GM21825 (cell line): ENCODE results near the gene CHID1.

ENCODE experiments used
- ATAC-seq: cut with Tn5 transposase; IDR thresholded peaks from one replicate; pipeline ENCODE4 v1.9.1; 2021; ENCODE audit warnings: mild to moderate bottlenecking, moderate library complexity; ENCODE audit not compliant: unreplicated experiment

CHID1 gene

GRCh38 chr11:889257-889656 is 21.4 kb downstream of the CHID1 start:
- no peak for ATAC-seq

GRCh38 chr11:888310-889212 is 22.0 kb downstream of the CHID1 start:
- ATAC-seq = no peak

- no peak for ATAC-seq
Observed at GRCh38 chr11:887589-887988, 23.0 kb downstream of the CHID1 start.

GRCh38 chr11:886568-886967 is 24.0 kb downstream of the CHID1 start:
- no peak for ATAC-seq

- ATAC-seq = no peak
Observed at GRCh38 chr11:884578-885070, 26.0 kb downstream of the CHID1 start.

- ATAC-seq = no peak
Observed at GRCh38 chr11:883527-883926, 27.1 kb downstream of the CHID1 start.

- ATAC-seq = no peak
Observed at GRCh38 chr11:882596-882995, 28.0 kb downstream of the CHID1 start.

- no peak for ATAC-seq
Observed at GRCh38 chr11:880447-880846, 30.2 kb downstream of the CHID1 start.

GRCh38 chr11:877565-877964 is 33.0 kb downstream of the CHID1 start:
- no peak for ATAC-seq

- ATAC-seq = no peak
Observed at GRCh38 chr11:876545-876944, 34.1 kb downstream of the CHID1 start.

GRCh38 chr11:875769-876301 is 34.8 kb downstream of the CHID1 start:
- no peak for ATAC-seq

- no peak for ATAC-seq
Observed at GRCh38 chr11:875203-875602, 35.4 kb downstream of the CHID1 start.

GRCh38 chr11:873706-874105 is 36.9 kb downstream of the CHID1 start:
- ATAC-seq = no peak

- no peak for ATAC-seq
Observed at GRCh38 chr11:872799-873198, 37.8 kb downstream of the CHID1 start.

GRCh38 chr11:871472-871871 is 39.1 kb downstream of the CHID1 start:
- no peak for ATAC-seq

- ATAC-seq = no peak
Observed at GRCh38 chr11:870418-870817, 40.2 kb downstream of the CHID1 start.

- no peak for ATAC-seq
Observed at GRCh38 chr11:870127-870413, 40.5 kb downstream of the CHID1 start.

GRCh38 chr11:869399-870126 is 41.0 kb downstream of the CHID1 start:
- ATAC-seq = no peak

GRCh38 chr11:868802-869201 is 41.8 kb downstream of the CHID1 start:
- no peak for ATAC-seq

GRCh38 chr11:868394-868793 is 42.2 kb downstream of the CHID1 start:
- ATAC-seq = no peak

- ATAC-seq = no peak
Observed at GRCh38 chr11:867856-868358, 42.7 kb downstream of the CHID1 start.

- no peak for ATAC-seq
Observed at GRCh38 chr11:866481-866880, 44.1 kb downstream of the CHID1 start.
